8988T (cell line): ENCODE data around the gene RSBN1L.

ENCODE experiments used
- DNase-seq: peaks from one replicate; pipeline ENCODE4 v3.0.0; 2011

Gene RSBN1L

GRCh38 chr7:77734659-77735421, 38.6 kb downstream of the RSBN1L start:
- DNase-seq: no peak

- DNase-seq: no peak
Measured at GRCh38 chr7:77735457-77735856, 39.2 kb downstream of the RSBN1L start.

GRCh38 chr7:77736991-77737390, 40.7 kb downstream of the RSBN1L start:
- DNase-seq: no peak

- no peak for DNase-seq
Measured at GRCh38 chr7:77738382-77738781, 42.1 kb downstream of the RSBN1L start.

GRCh38 chr7:77738871-77739270, 42.6 kb downstream of the RSBN1L start:
- no peak for DNase-seq

GRCh38 chr7:77740257-77740656, 44.0 kb downstream of the RSBN1L start:
- DNase-seq: no peak

GRCh38 chr7:77743518-77743917, 47.3 kb downstream of the RSBN1L start:
- DNase-seq: no peak

GRCh38 chr7:77745746-77746145, 49.5 kb downstream of the RSBN1L start:
- DNase-seq: no peak

- no peak for DNase-seq
Measured at GRCh38 chr7:77746164-77746823, 50.0 kb downstream of the RSBN1L start.

GRCh38 chr7:77746824-77747165, 50.5 kb downstream of the RSBN1L start:
- no peak for DNase-seq

GRCh38 chr7:77747178-77747577, 50.9 kb downstream of the RSBN1L start:
- no peak for DNase-seq

- DNase-seq: no peak
Measured at GRCh38 chr7:77747718-77748117, 51.5 kb downstream of the RSBN1L start.

- no peak for DNase-seq
Measured at GRCh38 chr7:77752016-77752415, 55.8 kb downstream of the RSBN1L start.

- no peak for DNase-seq
Measured at GRCh38 chr7:77753173-77753572, 56.9 kb downstream of the RSBN1L start.

GRCh38 chr7:77757589-77757988, 61.3 kb downstream of the RSBN1L start:
- DNase-seq: no peak

- DNase-seq: no peak
Measured at GRCh38 chr7:77759294-77759889, 63.1 kb downstream of the RSBN1L start.

- no peak for DNase-seq
Measured at GRCh38 chr7:77760809-77761453, 64.7 kb downstream of the RSBN1L start.

GRCh38 chr7:77765481-77765880, 69.2 kb downstream of the RSBN1L start:
- no peak for DNase-seq

GRCh38 chr7:77765906-77766800, 69.9 kb downstream of the RSBN1L start:
- DNase-seq: no peak

- no peak for DNase-seq
Measured at GRCh38 chr7:77766801-77767605, 70.7 kb downstream of the RSBN1L start.

- DNase-seq: no peak
Measured at GRCh38 chr7:77770316-77770715, 74.1 kb downstream of the RSBN1L start.

GRCh38 chr7:77771901-77772300, 75.6 kb downstream of the RSBN1L start:
- no peak for DNase-seq
